ENCODE results near the gene VPS33B. TPM values are rescaled to one million over a fixed set of nuclear protein-coding genes. Genes with fewer than 3 reads are reported as not detected.

Gene VPS33B
- total and polyA plus RNA-seq, 2 of the 13 experiments (the other 11 are each of a cell fraction or from before 2014, with no cell fraction given): 15.8 to 16.5 TPM

DNA sequence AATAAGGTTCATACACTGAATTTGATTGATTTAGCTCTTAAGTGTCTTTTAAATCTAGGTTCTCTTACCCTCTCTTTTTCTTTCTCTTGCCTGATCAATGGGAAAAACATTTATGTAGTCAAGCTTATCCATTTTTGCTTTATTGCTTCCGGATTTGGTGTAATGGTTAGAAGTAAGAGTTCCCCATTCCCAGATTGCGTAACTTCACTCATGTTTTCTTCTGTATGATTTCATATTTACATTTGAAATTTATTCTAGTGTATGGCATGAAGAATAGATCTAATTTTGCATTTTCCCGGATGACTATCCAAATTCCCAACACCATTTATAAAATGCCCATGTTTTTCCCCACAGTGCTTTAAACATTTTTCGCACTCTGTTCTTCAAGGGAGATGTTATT is 49.8 kb upstream of the VPS33B start (continued):
- TF ChIP-seq MYPOP (CRISPR knock-in tag; IDR thresholded peaks at IDR 0.05) (no peak), ZNF350 (CRISPR knock-in tag; IDR thresholded peaks at IDR 0.05; ENCODE audit: borderline replicate concordance, low read depth) (no peak), MIER2 (CRISPR knock-in tag; IDR thresholded peaks at IDR 0.05) (no peak), ZNF703 (CRISPR knock-in tag; IDR thresholded peaks at IDR 0.05; ENCODE audit: borderline replicate concordance) (no peak)

DNA sequence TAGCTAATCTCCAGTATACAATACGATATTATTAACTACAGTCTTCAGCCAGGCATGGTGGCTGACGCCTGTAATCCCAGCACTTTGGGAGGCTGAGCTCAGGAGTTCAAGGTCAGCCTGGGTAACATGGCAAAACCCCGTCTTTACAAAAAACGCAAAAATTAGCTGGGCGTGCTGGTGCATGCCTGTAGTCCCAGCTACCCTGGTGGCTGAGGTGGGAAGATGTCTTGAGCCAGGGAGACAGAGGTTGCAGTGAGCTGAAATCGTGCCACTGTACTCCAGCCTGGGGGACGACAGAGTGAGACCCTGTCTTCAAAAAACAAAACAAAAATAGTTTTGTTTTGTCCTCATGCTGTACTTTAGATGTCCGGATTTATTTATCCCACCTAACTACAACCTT is 48.5 kb upstream of the VPS33B start:
- ChIA-PET POLR2A (no interaction called here), CTCF (ENCODE audit: low intra/inter-chr PET ratio, low total read pairs) (no interaction called here)
- Histone ChIP-seq H3K27me3 (ENCODE audit: control insufficient read depth in 1 of 2, insufficient read depth in 2 of 2, low read length in 2 of 2) (peaks cover 0 to 5% of the 10 kb centered on the region in 2 experiments; a peak in 2 of 5 replicates), H2AFZ (ENCODE audit: low read length) (no peak overlapping the region), H3K9ac (ENCODE audit: insufficient read depth, low read depth, low read length) (no peak overlapping the region), H3K4me3 (replicated peaks in 1 of 3; ENCODE audit: insufficient read depth in 1 of 3, low read depth in 2 of 3, low read length in 3 of 3) (no peak overlapping the region), H3K79me2 (ENCODE audit: insufficient read depth, low read length) (no peaks in the 10 kb centered on the region), H3K4me2 (ENCODE audit: low read depth, low read length) (no peak overlapping the region), H3K36me3 (replicated peaks in 1 of 2; ENCODE audit: control insufficient read depth in 1 of 2, insufficient read depth in 2 of 2, low read length in 2 of 2) (no peaks in the 10 kb centered on the region), H3K4me1 (ENCODE audit: insufficient read depth, low read length) (no peaks in the 10 kb centered on the region), H4K20me1 (ENCODE audit: insufficient read depth, low read length) (no peaks in the 10 kb centered on the region), H3K9me3 (ENCODE audit: low read length) (no peaks in the 10 kb centered on the region), H3K27ac (ENCODE audit: extremely low read length, insufficient read depth, low read length) (no peak overlapping the region)
- FAIRE-seq (no peak), DNase-seq (ENCODE audit: low spot score) (no peak), ATAC-seq (no peak)
- BruUV-seq (replicated peaks): no TSS peak
- TF ChIP-seq ZNF460 (CRISPR knock-in tag; IDR thresholded peaks at IDR 0.05; ENCODE audit: borderline replicate concordance) (peak; percentile 56; the same call in 1 of the 2 replicates), BRD4 (CRISPR knock-in tag; IDR thresholded peaks at IDR 0.05) (no peak), HNF4A (CRISPR knock-in tag; IDR thresholded peaks at IDR 0.05) (0 out of 2 replicates have a peak, but pooled peaks have one; percentile 12)
- WGBS (ENCODE audit: low lambda C conversion rate): 0% methylated on average over 8 of the region's 8 CpGs
- intact Hi-C loops (cut with micrococcal nuclease; ENCODE audit: unreplicated experiment) (no loop called here), in situ Hi-C loops (cut with HindIII; ENCODE audit: extremely low pct_ligation_motif_present, low pct_unique_long_range_greater_than_20kb) (no loop called here)
